Upper lobe of left lung (tissue), 4 donors: ENCODE measurements around the gene TSC1.

Experiments
- CTCF ChIP-seq, 6 experiments: fragments of 450-650 bp in 4 of 6; fragments of 200-600 bp in 2 of 6; sonication (generic) in 2 of 6; IDR thresholded peaks; one replicate each; pipeline ENCODE4 v1.5.1; 2016 to 2019; ENCODE audit warnings: antibody characterized with exemption in 6 of 6
- POLR2A ChIP-seq, 4 donors: fragments of 450-650 bp; IDR thresholded peaks; one replicate each; pipeline ENCODE4 v1.5.1; 2016 to 2017; ENCODE audit warnings: antibody characterized with exemption in 4 of 4, mild to moderate bottlenecking in 2 of 4

GRCh38 chr9:132978112-132978450 is 33.7 kb upstream of the TSC1 start:
- TF ChIP-seq CTCF (IDR thresholded peaks at IDR 0.05) (no peak), POLR2A (IDR thresholded peaks at IDR 0.05) (no peak)
